ENCODE data around the gene AGBL5. TPM values are rescaled to one million over a fixed set of nuclear protein-coding genes. Genes with fewer than 3 reads are reported as not detected.

AGBL5 gene
- total and polyA plus RNA-seq, 2 of the 13 experiments (the other 11 are each of a cell fraction or from before 2014, with no cell fraction given), result 55.9 to 73.3 TPM

DNA sequence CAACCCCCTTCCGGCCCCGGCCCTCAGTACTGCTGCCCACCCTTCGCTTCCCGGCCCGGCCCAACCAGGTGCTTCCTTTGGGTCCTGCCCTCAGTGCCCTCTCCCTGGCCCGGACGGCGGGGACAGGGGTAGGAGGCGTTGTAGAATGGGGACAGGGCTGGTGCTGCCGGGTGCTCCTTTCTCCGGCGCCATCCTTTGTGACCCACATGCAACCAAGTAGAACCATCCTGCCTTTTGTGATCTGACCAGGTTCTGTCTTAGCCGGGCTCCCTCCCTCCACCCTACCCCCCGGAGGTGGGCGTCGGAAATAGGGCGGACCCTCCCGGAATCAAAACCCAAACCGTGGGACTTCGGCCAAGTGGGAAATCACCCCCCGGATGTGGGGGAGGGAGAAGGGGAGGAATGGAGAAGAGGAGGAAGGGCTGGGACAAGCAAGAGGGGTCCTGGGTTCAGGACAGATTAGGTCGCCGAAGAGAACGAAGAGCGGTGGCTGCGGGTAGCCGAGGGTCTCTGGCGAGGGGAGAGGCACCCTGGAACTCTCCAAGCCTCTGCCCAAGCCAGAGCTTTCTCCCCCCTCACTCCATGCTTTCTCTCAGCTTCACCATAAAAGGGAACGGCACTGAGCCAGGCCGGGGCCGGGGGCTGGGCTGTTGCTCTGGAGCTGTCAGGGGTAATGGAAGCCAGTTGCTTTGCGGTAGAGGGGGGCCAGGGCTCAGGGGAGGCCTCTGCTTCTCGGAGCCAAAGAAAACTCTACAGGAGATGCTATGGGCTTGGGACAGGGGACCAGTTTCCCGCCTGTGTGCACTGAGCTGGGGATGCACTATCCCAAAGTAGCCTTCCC, 20.7 kb downstream of the AGBL5 start (continued):
- TF ChIP-seq POLR2G (IDR thresholded peaks at IDR 0.05; ENCODE audit: low read depth, low read length) (no peak), YY1 (IDR thresholded peaks at IDR 0.05; ENCODE audit: insufficient read depth, insufficient replicate concordance, low read depth, low read length) (no peak), SKI (IDR thresholded peaks at IDR 0.05; ENCODE audit: partially characterized antibody) (no peak), KMT2B (CRISPR knock-in tag; IDR thresholded peaks at IDR 0.05) (no peak; the same call in 1 of the 2 replicates), HNRNPH1 (optimal IDR thresholded peaks at IDR 0.05; ENCODE audit: low read depth, low read length) (no peak), AHR (CRISPR knock-in tag; IDR thresholded peaks at IDR 0.05) (no peak), TEAD2 (CRISPR knock-in tag; IDR thresholded peaks at IDR 0.05) (no peak), ZNF451 (CRISPR knock-in tag; IDR thresholded peaks at IDR 0.05) (no peak), MIER3 (CRISPR knock-in tag; IDR thresholded peaks at IDR 0.05; ENCODE audit: borderline replicate concordance) (no peak), HOXA5 (CRISPR knock-in tag; IDR thresholded peaks at IDR 0.05) (no peak), ESRRA (CRISPR knock-in tag; IDR thresholded peaks at IDR 0.05; ENCODE audit: low read depth) (no peak), ZNF572 (CRISPR knock-in tag; IDR thresholded peaks at IDR 0.05) (peak; percentile 86), ATRX (CRISPR knock-in tag; IDR thresholded peaks at IDR 0.05; ENCODE audit: borderline replicate concordance) (no peak)
- TF ChIP-seq, protein P1, sequence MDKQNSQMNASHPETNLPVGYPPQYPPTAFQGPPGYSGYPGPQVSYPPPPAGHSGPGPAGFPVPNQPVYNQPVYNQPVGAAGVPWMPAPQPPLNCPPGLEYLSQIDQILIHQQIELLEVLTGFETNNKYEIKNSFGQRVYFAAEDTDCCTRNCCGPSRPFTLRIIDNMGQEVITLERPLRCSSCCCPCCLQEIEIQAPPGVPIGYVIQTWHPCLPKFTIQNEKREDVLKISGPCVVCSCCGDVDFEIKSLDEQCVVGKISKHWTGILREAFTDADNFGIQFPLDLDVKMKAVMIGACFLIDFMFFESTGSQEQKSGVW (CRISPR knock-in tag; IDR thresholded peaks at IDR 0.05; ENCODE audit: borderline replicate concordance), result no peak
- TF ChIP-seq, protein P2, sequence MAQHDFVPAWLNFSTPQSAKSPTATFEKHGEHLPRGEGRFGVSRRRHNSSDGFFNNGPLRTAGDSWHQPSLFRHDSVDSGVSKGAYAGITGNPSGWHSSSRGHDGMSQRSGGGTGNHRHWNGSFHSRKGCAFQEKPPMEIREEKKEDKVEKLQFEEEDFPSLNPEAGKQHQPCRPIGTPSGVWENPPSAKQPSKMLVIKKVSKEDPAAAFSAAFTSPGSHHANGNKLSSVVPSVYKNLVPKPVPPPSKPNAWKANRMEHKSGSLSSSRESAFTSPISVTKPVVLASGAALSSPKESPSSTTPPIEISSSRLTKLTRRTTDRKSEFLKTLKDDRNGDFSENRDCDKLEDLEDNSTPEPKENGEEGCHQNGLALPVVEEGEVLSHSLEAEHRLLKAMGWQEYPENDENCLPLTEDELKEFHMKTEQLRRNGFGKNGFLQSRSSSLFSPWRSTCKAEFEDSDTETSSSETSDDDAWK (CRISPR knock-in tag; IDR thresholded peaks at IDR 0.05), result no peak
- TF ChIP-seq, protein P3, sequence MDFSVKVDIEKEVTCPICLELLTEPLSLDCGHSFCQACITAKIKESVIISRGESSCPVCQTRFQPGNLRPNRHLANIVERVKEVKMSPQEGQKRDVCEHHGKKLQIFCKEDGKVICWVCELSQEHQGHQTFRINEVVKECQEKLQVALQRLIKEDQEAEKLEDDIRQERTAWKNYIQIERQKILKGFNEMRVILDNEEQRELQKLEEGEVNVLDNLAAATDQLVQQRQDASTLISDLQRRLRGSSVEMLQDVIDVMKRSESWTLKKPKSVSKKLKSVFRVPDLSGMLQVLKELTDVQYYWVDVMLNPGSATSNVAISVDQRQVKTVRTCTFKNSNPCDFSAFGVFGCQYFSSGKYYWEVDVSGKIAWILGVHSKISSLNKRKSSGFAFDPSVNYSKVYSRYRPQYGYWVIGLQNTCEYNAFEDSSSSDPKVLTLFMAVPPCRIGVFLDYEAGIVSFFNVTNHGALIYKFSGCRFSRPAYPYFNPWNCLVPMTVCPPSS (IDR thresholded peaks at IDR 0.05), result no peak
- TF ChIP-seq, protein P4, sequence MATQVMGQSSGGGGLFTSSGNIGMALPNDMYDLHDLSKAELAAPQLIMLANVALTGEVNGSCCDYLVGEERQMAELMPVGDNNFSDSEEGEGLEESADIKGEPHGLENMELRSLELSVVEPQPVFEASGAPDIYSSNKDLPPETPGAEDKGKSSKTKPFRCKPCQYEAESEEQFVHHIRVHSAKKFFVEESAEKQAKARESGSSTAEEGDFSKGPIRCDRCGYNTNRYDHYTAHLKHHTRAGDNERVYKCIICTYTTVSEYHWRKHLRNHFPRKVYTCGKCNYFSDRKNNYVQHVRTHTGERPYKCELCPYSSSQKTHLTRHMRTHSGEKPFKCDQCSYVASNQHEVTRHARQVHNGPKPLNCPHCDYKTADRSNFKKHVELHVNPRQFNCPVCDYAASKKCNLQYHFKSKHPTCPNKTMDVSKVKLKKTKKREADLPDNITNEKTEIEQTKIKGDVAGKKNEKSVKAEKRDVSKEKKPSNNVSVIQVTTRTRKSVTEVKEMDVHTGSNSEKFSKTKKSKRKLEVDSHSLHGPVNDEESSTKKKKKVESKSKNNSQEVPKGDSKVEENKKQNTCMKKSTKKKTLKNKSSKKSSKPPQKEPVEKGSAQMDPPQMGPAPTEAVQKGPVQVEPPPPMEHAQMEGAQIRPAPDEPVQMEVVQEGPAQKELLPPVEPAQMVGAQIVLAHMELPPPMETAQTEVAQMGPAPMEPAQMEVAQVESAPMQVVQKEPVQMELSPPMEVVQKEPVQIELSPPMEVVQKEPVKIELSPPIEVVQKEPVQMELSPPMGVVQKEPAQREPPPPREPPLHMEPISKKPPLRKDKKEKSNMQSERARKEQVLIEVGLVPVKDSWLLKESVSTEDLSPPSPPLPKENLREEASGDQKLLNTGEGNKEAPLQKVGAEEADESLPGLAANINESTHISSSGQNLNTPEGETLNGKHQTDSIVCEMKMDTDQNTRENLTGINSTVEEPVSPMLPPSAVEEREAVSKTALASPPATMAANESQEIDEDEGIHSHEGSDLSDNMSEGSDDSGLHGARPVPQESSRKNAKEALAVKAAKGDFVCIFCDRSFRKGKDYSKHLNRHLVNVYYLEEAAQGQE (IDR thresholded peaks at IDR 0.05; ENCODE audit: borderline replicate concordance in 1 of 2, low read depth in 1 of 2, low read length in 2 of 2), result no peak
- TF ChIP-seq, protein P5, sequence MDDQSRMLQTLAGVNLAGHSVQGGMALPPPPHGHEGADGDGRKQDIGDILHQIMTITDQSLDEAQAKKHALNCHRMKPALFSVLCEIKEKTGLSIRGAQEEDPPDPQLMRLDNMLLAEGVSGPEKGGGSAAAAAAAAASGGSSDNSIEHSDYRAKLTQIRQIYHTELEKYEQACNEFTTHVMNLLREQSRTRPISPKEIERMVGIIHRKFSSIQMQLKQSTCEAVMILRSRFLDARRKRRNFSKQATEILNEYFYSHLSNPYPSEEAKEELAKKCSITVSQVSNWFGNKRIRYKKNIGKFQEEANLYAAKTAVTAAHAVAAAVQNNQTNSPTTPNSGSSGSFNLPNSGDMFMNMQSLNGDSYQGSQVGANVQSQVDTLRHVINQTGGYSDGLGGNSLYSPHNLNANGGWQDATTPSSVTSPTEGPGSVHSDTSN (CRISPR knock-in tag; IDR thresholded peaks at IDR 0.05; ENCODE audit: borderline replicate concordance), result no peak
- TF ChIP-seq, protein P6, sequence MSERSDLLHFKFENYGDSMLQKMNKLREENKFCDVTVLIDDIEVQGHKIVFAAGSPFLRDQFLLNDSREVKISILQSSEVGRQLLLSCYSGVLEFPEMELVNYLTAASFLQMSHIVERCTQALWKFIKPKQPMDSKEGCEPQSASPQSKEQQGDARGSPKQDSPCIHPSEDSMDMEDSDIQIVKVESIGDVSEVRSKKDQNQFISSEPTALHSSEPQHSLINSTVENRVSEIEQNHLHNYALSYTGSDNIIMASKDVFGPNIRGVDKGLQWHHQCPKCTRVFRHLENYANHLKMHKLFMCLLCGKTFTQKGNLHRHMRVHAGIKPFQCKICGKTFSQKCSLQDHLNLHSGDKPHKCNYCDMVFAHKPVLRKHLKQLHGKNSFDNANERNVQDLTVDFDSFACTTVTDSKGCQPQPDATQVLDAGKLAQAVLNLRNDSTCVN (CRISPR knock-in tag; IDR thresholded peaks at IDR 0.05; ENCODE audit: borderline replicate concordance), result peak; percentile 45; the same call in 1 of the 2 replicates

All from HepG2 (cell line).